ENCODE results near the gene AOC2.

DNA sequence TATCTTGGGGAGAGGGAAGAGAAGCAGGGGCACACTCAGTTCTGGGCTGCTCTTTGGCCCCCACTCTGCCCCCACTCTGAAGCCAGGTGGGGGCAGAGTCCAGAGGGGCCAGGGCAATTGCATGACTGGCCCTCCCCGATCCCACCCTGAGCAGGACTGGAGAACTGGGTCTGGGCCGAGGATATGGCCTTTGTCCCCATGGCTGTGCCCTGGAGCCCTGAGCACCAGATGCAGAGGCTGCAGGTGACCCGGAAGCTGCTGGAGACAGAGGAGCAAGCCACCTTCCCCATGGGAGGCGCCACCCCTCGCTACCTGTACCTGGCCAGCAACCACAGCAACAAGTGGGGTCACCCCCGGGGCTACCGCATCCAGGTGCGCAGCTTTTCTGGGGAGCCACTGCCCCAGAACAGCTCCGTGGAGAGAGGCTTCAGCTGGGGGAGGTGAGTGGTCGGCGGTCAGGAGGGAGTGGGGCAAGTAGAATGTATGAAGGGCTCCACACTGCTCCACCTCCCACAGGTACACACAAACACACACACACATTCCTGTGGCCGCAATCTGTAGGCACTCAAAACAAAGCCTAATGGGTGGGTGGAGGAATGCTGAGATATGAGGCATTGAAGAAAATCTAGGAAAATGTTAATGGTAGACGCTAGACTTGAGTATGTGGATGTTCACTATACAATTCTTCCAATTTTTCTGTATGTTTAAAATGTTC, 28.0 kb downstream of the AOC2 start:
- TF ChIP-seq, protein P1, sequence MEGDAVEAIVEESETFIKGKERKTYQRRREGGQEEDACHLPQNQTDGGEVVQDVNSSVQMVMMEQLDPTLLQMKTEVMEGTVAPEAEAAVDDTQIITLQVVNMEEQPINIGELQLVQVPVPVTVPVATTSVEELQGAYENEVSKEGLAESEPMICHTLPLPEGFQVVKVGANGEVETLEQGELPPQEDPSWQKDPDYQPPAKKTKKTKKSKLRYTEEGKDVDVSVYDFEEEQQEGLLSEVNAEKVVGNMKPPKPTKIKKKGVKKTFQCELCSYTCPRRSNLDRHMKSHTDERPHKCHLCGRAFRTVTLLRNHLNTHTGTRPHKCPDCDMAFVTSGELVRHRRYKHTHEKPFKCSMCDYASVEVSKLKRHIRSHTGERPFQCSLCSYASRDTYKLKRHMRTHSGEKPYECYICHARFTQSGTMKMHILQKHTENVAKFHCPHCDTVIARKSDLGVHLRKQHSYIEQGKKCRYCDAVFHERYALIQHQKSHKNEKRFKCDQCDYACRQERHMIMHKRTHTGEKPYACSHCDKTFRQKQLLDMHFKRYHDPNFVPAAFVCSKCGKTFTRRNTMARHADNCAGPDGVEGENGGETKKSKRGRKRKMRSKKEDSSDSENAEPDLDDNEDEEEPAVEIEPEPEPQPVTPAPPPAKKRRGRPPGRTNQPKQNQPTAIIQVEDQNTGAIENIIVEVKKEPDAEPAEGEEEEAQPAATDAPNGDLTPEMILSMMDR (IDR thresholded peaks at IDR 0.05) = no peak
- TF ChIP-seq CHD4 (IDR thresholded peaks at IDR 0.05; ENCODE audit: borderline replicate concordance) = no peak
